Lower leg skin (tissue), 3 donors: ENCODE results near the gene GARIN1A.

Experiments
- POLR2A ChIP-seq, 2 donors: fragments of 450-650 bp; IDR thresholded peaks; one replicate each; pipeline ENCODE4 v1.6.1; 2016 to 2017; ENCODE audit warnings: antibody characterized with exemption in 2 of 2, mild to moderate bottlenecking in 1 of 2, moderate library complexity in 1 of 2
- TF ChIP-seq, protein P1 (sequence below), 3 donors: fragments of 450-650 bp; IDR thresholded peaks; one replicate each; pipeline ENCODE4 v1.5.1; 2016; ENCODE audit warnings: antibody characterized with exemption in 3 of 3, mild to moderate bottlenecking in 3 of 3, moderate library complexity in 2 of 3

DNA sequence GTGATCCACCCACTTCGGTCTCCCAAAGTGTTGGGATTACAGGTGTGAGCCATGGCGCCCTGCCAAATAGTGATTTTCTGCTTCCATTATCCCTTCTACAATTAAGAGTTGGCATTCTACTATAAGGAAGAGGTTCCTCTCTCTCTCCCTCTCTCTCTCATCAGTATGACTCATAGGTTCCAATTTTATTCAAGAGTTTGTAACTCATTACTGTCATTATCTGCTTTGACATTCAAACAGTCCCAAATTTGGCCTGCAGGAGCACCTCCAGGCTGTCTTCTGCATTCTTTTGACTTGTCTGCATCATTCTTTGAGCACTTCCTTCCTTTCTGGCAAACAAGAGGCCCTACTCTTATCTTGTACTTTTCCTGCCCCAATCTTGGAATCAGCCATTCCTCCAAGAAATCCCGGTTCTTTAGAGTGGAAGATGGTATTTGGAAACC is 33.8 kb downstream of the GARIN1A start:
- TF ChIP-seq, protein P1, sequence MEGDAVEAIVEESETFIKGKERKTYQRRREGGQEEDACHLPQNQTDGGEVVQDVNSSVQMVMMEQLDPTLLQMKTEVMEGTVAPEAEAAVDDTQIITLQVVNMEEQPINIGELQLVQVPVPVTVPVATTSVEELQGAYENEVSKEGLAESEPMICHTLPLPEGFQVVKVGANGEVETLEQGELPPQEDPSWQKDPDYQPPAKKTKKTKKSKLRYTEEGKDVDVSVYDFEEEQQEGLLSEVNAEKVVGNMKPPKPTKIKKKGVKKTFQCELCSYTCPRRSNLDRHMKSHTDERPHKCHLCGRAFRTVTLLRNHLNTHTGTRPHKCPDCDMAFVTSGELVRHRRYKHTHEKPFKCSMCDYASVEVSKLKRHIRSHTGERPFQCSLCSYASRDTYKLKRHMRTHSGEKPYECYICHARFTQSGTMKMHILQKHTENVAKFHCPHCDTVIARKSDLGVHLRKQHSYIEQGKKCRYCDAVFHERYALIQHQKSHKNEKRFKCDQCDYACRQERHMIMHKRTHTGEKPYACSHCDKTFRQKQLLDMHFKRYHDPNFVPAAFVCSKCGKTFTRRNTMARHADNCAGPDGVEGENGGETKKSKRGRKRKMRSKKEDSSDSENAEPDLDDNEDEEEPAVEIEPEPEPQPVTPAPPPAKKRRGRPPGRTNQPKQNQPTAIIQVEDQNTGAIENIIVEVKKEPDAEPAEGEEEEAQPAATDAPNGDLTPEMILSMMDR (IDR thresholded peaks at IDR 0.05), result no peak
- TF ChIP-seq POLR2A (IDR thresholded peaks at IDR 0.05), result no peak
